ENCODE measurements around the gene UMODL1.

The UMODL1 gene

GRCh38 chr21:42145569-42146272 is 74.6 kb downstream of the UMODL1 start:
- in situ Hi-C loops (cut with MboI; ENCODE audit: low pct_unique_long_range_greater_than_20kb, low sequenced_read_pairs, unreplicated experiment): no loop called here

GRCh38 chr21:42146273-42146805 is 75.2 kb downstream of the UMODL1 start:
- in situ Hi-C loops (cut with MboI; ENCODE audit: low pct_unique_long_range_greater_than_20kb, low sequenced_read_pairs, unreplicated experiment): no loop called here
- TF ChIP-seq, protein P1, sequence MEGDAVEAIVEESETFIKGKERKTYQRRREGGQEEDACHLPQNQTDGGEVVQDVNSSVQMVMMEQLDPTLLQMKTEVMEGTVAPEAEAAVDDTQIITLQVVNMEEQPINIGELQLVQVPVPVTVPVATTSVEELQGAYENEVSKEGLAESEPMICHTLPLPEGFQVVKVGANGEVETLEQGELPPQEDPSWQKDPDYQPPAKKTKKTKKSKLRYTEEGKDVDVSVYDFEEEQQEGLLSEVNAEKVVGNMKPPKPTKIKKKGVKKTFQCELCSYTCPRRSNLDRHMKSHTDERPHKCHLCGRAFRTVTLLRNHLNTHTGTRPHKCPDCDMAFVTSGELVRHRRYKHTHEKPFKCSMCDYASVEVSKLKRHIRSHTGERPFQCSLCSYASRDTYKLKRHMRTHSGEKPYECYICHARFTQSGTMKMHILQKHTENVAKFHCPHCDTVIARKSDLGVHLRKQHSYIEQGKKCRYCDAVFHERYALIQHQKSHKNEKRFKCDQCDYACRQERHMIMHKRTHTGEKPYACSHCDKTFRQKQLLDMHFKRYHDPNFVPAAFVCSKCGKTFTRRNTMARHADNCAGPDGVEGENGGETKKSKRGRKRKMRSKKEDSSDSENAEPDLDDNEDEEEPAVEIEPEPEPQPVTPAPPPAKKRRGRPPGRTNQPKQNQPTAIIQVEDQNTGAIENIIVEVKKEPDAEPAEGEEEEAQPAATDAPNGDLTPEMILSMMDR (IDR thresholded peaks at IDR 0.05; ENCODE audit: extremely low read depth, insufficient read depth, missing control alignments): no peak

More at GRCh38 chr21:42145569-42146272, 74.6 kb downstream of the UMODL1 start:
- peak; percentile 94 for DNase-seq (ENCODE audit: low spot score)
- TF ChIP-seq, protein P1 (IDR thresholded peaks at IDR 0.05; ENCODE audit: extremely low read depth, insufficient read depth, missing control alignments): peak; percentile 95

GRCh38 chr21:42146821-42147220 is 75.7 kb downstream of the UMODL1 start:
- in situ Hi-C loops (cut with MboI; ENCODE audit: low pct_unique_long_range_greater_than_20kb, low sequenced_read_pairs, unreplicated experiment): no loop called here
- TF ChIP-seq, protein P1 (IDR thresholded peaks at IDR 0.05; ENCODE audit: extremely low read depth, insufficient read depth, missing control alignments): no peak
- no peak for DNase-seq (ENCODE audit: low spot score)

More at GRCh38 chr21:42146273-42146805, 75.2 kb downstream of the UMODL1 start:
- DNase-seq (ENCODE audit: low spot score): no peak

- no peak for DNase-seq (ENCODE audit: low spot score)
- TF ChIP-seq, protein P1 (IDR thresholded peaks at IDR 0.05; ENCODE audit: extremely low read depth, insufficient read depth, missing control alignments): no peak
- in situ Hi-C loops (cut with MboI; ENCODE audit: low pct_unique_long_range_greater_than_20kb, low sequenced_read_pairs, unreplicated experiment): no loop called here
Measured at GRCh38 chr21:42147386-42148020, 76.4 kb downstream of the UMODL1 start.

DNA sequence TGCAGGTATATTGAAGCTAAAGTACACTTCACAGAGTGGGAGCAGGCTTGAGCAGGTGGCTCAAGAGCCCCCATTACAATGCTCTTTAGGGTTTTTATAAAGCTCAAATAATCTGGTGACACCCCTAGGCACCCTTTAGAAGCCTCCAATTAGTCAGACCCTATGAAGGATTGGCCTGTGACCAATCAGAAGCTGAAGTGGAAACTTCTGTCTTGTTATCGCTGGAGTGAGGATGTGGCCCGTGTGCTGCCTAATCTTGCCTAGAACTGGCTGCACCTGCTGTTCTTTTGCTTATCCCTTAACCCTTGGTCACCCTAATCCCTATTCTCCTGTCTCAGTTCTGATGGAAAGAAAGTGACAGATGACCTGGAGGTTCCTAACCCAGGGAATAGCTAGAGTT is 77.0 kb downstream of the UMODL1 start:
- DNase-seq (ENCODE audit: low spot score): no peak
- TF ChIP-seq, protein P1 (IDR thresholded peaks at IDR 0.05; ENCODE audit: extremely low read depth, insufficient read depth, missing control alignments): no peak
- in situ Hi-C loops (cut with MboI; ENCODE audit: low pct_unique_long_range_greater_than_20kb, low sequenced_read_pairs, unreplicated experiment): no loop called here

- TF ChIP-seq, protein P1 (IDR thresholded peaks at IDR 0.05; ENCODE audit: extremely low read depth, insufficient read depth, missing control alignments): no peak
- in situ Hi-C loops (cut with MboI; ENCODE audit: low pct_unique_long_range_greater_than_20kb, low sequenced_read_pairs, unreplicated experiment): no loop called here
- DNase-seq (ENCODE audit: low spot score): no peak
Measured at GRCh38 chr21:42148584-42148983, 77.5 kb downstream of the UMODL1 start.
